Activated CD4-positive, alpha-beta T cell treated with anti-CD3 and anti-CD28 coated beads for 36 hours (primary cell): Measurements from ENCODE around the gene MUC5B. TPM values are rescaled to one million over a fixed set of nuclear protein-coding genes. Genes with fewer than 3 reads are reported as not detected.

Source experiments
- ATAC-seq: fragments of 200-7000 bp; cut with Tn5 transposase; one replicate; pipeline ENCODE4 v1.10.0; 2021; ENCODE audit warnings: mild to moderate bottlenecking, moderate library complexity
- CTCF ChIA-PET: fragments of 350-600 bp; sonication (Branson Sonifier 250); formaldehyde crosslinking; loops from one replicate; lab custom pipeline; 2021; ENCODE audit warnings: antibody characterized with exemption; lab: Charles Lee
- POLR2A ChIA-PET: fragments of 350-600 bp; sonication (Branson Sonifier 250); formaldehyde crosslinking; loops from one replicate; lab custom pipeline; 2021; ENCODE audit warnings: antibody characterized with exemption, inconsistent platforms; lab: Charles Lee
- DNase-seq: peaks from one replicate; pipeline ENCODE4 v3.0.0-alpha.2; 2020
- H3K27ac Mint-ChIP-seq: one replicate; pipeline ENCODE4 v1.8.0; 2021; ENCODE audit warnings: mixed read lengths
- H3K27me3 Mint-ChIP-seq: one replicate; pipeline ENCODE4 v1.8.0; 2021; ENCODE audit warnings: mixed read lengths
- H3K36me3 Mint-ChIP-seq: one replicate; pipeline ENCODE4 v1.8.0; 2021; ENCODE audit warnings: low read depth, mixed read lengths
- H3K4me1 Mint-ChIP-seq: one replicate; pipeline ENCODE4 v1.8.0; 2021; ENCODE audit warnings: mixed read lengths
- H3K4me3 Mint-ChIP-seq: one replicate; pipeline ENCODE4 v1.8.0; 2021; ENCODE audit warnings: mild to moderate bottlenecking, moderate library complexity, mixed read lengths
- H3K9me3 Mint-ChIP-seq: one replicate; pipeline ENCODE4 v1.8.0; 2021; ENCODE audit warnings: low read depth, mixed read lengths
- intact Hi-C, 2 experiments: fragments of 100-400 bp; cut with DNase I in 1 of 2; cut with micrococcal nuclease in 1 of 2; formaldehyde crosslinking; loops; one replicate each; pipeline versions ENCODE4 v1.14.2 to v1.15.1; 2022 to 2024; cut with DNase I, micrococcal nuclease
- microRNA-seq: library from miRNA; unstranded; fragments of <30 nt; microRNA quantifications from one replicate; pipeline ENCODE4 v1.2.0, GENCODE V29; 2021; ENCODE audit warnings: borderline replicate concordance
- total RNA-seq, 2 experiments: library from RNA; stranded (reverse); gene quantifications; one replicate each; pipeline ENCODE4 v1.2.3, GENCODE V29; 2021

MUC5B gene
- total RNA-seq, 2 experiments from 2014 or later, result not detected

GRCh38 chr11:1310772-1311468 lies 88.1 kb downstream of the MUC5B start:
- CTCF ChIA-PET, result interaction anchor here (0.6 to 2.6 kb wide), 5 partner anchors 9 to 205 kb away, joined by 3 to 7 read pairs (median 3); no protein-coding TSS in a partner anchor
- ATAC-seq, result peak; percentile 14

More at GRCh38 chr11:1310772-1311468, 88.1 kb downstream of the MUC5B start:
- POLR2A ChIA-PET, result no interaction called here
- peaks cover 21% of the 10 kb centered on the region for H3K36me3 Mint-ChIP-seq
- H3K4me3 Mint-ChIP-seq, result peak overlapping the region; percentile 76
- DNase-seq, result peak; percentile 70
- H3K27ac Mint-ChIP-seq, result peak overlapping the region; percentile 79
- H3K9me3 Mint-ChIP-seq, result peaks cover 11% of the 10 kb centered on the region
- intact Hi-C loops, result loop anchor here in 1 of 2 experiments (2.0 to 5.0 kb wide), 2 partner anchors 22 to 76 kb away; partner anchors contain the start of gene BRSK2
- no peaks in the 10 kb centered on the region for H3K27me3 Mint-ChIP-seq
- H3K4me1 Mint-ChIP-seq, result peaks cover 34% of the 10 kb centered on the region

Small RNA genes lying within 50 kb of the gene (microRNA-seq; reads per million reads assigned to microRNA genes)
- gene MIR6744, result not detected

Other genes starting within 250 kb of the MUC5B start
- not detected for gene MUC6, start 186.3 kb upstream of the MUC5B start, total RNA-seq
- gene MUC2, start 148.2 kb upstream of the MUC5B start, total RNA-seq, result not detected
- not detected for gene MUC5AC, start 65.1 kb upstream of the MUC5B start, total RNA-seq
- 10 to 100 TPM; 29.6 to 45.8 TPM for gene TOLLIP, start 86.6 kb downstream of the MUC5B start, total RNA-seq
- 1 to 10 TPM in 1 of 2 experiments, under 1 TPM in 1; 0.96 to 1.2 TPM for gene BRSK2, start 166.9 kb downstream of the MUC5B start, total RNA-seq